GM12872 (cell line): ENCODE measurements around the gene TMEM175.

ENCODE experiments used
- TF ChIP-seq, protein P1 (sequence below): IDR thresholded peaks from 3 replicates; pipeline ENCODE4 v1.5.1; 2011; ENCODE audit warnings: low read depth, mild to moderate bottlenecking, low read length, moderate library complexity; ENCODE audit not compliant: insufficient read depth

Gene TMEM175

DNA sequence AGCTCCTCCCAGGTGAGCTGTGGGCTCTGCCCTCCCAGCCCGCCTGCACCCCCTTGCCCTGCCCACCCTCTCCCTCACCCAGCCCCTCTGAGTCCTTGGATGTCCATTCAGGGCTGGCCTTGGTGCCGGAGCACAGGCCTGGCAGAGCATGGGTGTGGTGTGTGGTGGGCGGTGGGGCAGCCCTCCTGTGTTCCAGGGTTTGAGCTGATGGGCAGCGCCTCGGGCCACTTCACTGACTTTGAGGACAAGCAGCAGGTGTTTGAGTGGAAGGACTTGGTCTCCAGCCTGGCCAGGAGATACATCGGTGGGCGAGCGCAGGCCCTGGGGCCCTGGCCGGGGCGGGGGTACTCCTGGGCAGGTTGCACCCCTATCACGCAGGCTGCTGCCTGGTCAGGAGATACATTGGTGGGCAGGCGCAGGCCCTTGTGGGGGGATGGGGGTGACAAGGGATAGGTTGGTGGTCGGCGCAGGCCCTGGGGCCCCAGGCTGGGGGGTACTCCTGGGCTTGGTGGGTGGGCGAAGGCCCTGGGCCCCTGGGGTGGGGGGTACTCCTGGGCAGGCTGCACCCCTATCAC is 68.5 kb downstream of the TMEM175 start:
- TF ChIP-seq, protein P1, sequence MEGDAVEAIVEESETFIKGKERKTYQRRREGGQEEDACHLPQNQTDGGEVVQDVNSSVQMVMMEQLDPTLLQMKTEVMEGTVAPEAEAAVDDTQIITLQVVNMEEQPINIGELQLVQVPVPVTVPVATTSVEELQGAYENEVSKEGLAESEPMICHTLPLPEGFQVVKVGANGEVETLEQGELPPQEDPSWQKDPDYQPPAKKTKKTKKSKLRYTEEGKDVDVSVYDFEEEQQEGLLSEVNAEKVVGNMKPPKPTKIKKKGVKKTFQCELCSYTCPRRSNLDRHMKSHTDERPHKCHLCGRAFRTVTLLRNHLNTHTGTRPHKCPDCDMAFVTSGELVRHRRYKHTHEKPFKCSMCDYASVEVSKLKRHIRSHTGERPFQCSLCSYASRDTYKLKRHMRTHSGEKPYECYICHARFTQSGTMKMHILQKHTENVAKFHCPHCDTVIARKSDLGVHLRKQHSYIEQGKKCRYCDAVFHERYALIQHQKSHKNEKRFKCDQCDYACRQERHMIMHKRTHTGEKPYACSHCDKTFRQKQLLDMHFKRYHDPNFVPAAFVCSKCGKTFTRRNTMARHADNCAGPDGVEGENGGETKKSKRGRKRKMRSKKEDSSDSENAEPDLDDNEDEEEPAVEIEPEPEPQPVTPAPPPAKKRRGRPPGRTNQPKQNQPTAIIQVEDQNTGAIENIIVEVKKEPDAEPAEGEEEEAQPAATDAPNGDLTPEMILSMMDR: no peak

DNA sequence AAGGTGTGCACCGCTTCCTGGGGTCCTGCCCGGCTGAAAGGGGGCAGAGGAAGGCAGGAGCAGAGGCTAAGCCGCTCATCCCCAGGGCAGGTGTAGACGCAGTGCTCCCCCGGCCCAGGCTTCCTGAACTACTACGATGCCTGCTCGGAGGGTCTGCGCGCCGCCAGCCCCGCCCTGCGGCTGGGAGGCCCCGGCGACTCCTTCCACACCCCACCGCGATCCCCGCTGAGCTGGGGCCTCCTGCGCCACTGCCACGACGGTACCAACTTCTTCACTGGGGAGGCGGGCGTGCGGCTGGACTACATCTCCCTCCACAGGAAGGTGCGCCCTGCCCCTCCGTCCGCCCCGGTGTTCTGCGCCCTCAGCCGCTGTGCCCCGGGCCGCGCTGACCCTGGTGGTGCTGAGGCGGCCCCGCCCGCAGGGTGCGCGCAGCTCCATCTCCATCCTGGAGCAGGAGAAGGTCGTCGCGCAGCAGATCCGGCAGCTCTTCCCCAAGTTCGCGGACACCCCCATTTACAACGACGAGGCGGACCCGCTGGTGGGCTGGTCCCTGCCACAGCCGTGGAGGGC is 69.4 kb downstream of the TMEM175 start:
- TF ChIP-seq, protein P1: no peak

DNA sequence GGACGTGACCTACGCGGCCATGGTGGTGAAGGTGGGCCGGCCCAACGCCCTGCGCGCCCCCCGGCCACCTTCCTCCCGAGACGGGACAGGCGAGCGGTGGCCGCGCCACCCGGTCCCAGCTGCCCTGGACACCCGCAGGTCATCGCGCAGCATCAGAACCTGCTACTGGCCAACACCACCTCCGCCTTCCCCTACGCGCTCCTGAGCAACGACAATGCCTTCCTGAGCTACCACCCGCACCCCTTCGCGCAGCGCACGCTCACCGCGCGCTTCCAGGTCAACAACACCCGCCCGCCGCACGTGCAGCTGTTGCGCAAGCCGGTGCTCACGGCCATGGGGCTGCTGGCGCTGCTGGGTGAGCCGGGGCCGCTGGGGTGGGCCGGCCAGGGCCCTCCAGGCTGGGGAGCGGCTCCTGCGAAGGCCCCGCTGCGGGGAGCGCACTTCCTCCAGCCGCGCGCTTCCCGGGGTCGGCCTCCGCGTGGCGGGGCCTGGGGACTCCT is 69.9 kb downstream of the TMEM175 start:
- TF ChIP-seq, protein P1: no peak

DNA sequence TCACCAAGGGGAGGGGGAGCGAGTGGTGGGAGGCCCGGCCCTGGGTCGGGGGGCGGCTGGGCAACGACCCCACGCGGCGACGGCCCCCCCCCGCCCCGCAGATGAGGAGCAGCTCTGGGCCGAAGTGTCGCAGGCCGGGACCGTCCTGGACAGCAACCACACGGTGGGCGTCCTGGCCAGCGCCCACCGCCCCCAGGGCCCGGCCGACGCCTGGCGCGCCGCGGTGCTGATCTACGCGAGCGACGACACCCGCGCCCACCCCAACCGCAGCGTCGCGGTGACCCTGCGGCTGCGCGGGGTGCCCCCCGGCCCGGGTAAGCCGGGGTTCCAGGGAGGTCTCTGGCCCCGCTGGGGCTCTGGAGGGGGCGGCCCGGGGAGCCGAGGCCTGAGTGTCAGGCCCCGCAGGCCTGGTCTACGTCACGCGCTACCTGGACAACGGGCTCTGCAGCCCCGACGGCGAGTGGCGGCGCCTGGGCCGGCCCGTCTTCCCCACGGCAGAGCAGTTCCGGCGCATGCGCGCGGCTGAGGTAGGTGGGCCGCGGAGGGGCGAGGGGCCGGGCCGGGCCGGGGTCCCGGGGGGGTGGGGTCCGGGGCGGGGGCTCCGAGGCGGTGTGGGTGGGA is 70.5 kb downstream of the TMEM175 start:
- TF ChIP-seq, protein P1: no peak

DNA sequence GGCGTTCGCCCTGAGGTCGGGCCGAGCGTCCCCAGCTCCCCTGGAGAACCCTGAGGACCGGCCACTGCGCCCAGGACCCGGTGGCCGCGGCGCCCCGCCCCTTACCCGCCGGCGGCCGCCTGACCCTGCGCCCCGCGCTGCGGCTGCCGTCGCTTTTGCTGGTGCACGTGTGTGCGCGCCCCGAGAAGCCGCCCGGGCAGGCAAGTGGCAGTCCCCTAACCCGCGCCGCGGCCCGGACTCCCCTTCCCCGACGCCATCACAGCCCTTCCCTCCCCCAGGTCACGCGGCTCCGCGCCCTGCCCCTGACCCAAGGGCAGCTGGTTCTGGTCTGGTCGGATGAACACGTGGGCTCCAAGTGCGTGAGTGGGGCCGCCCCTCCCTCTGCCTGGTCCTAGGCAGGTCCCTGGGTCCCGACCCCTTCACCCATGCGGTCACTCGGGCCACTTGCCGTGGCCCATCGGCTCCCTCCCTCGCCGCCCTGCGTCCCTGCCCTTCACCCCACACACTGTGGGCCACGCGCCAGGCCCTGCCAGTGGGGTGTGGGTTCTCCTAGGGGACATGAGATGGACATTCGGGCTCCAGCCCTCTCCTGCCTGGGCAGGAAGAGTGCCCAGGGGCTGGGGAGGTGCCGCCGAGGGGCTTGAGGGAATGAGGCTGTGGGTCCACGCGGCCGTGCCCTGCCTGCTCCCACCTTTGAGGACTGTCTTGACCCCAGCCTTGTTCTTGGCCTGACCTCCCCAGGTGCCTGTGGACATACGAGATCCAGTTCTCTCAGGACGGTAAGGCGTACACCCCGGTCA is 71.2 kb downstream of the TMEM175 start:
- TF ChIP-seq, protein P1: no peak

DNA sequence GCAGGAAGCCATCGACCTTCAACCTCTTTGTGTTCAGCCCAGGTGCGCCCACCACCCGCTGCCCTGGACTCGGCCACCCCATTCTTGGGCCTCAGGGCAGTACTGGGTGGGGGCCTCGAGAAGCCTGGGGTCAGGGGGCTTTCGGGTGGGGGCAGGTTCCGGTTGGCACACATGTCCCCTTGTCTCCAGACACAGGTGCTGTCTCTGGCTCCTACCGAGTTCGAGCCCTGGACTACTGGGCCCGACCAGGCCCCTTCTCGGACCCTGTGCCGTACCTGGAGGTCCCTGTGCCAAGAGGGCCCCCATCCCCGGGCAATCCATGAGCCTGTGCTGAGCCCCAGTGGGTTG is 71.8 kb downstream of the TMEM175 start:
- TF ChIP-seq, protein P1: no peak
